B cell (primary cell): ENCODE results near the gene INHBB. TPM values are rescaled to one million over a fixed set of nuclear protein-coding genes. Genes with fewer than 3 reads are reported as not detected.

Source experiments
- ATAC-seq: fragments of 200-7000 bp; cut with Tn5 transposase; one replicate; pipeline ENCODE4 v1.10.0; 2021; ENCODE audit warnings: low read depth, mild to moderate bottlenecking, moderate number of reproducible peaks, moderate library complexity
- CTCF ChIA-PET: fragments of 350-600 bp; sonication (Branson Sonifier 250); formaldehyde crosslinking; loops from one replicate; lab custom pipeline; 2021; ENCODE audit warnings: antibody characterized with exemption, inconsistent platforms; lab: Charles Lee
- POLR2A ChIA-PET: fragments of 350-600 bp; sonication (Branson Sonifier 250); formaldehyde crosslinking; loops from one replicate; lab custom pipeline; 2021; ENCODE audit warnings: antibody characterized with exemption; lab: Charles Lee
- DNase-seq: peaks from one replicate; pipeline ENCODE4 v3.0.0; 2013
- H2AFZ ChIP-seq: 2 replicates; pipeline ENCODE4 v1.6.1; 2012; ENCODE audit warnings: mild to moderate bottlenecking, low read depth, low read length; ENCODE audit not compliant: insufficient read depth, poor library complexity, severe bottlenecking
- H3K27ac ChIP-seq, 2 donors: 1 replicate in 1 of 2; 2 replicates in 1 of 2; pipeline ENCODE4 v1.5.1; 2012 to 2013; ENCODE audit warnings: low read length in 2 of 2, mild to moderate bottlenecking in 2 of 2, moderate library complexity in 1 of 2
- H3K27me3 ChIP-seq, 4 experiments: fragments of 200-600 bp in 1 of 4; sonication (generic) in 1 of 4; replicated peaks in 1 of 4; 1 replicate in 2 of 4; 2 replicates in 2 of 4; pipeline versions ENCODE4 v1.6.1 to v1.7.0; 2013 to 2016; ENCODE audit warnings: low read length in 3 of 4, mild to moderate bottlenecking in 2 of 4, mixed read lengths in 1 of 4, moderate library complexity in 1 of 4; ENCODE audit not compliant: insufficient read depth in 4 of 4, control insufficient read depth in 3 of 4; ENCODE audit errors: control extremely low read depth in 1 of 4
- H3K36me3 ChIP-seq, 2 experiments: replicated peaks in 1 of 2; 1 replicate in 1 of 2; 2 replicates in 1 of 2; pipeline versions ENCODE4 v1.6.1 to v1.7.1; 2013; ENCODE audit warnings: low read length in 1 of 2; ENCODE audit not compliant: insufficient read depth in 2 of 2, control insufficient read depth in 1 of 2; ENCODE audit errors: control extremely low read depth in 1 of 2, extremely low read depth in 1 of 2
- H3K4me1 ChIP-seq, 2 donors: fragments of 200-600 bp in 1 of 2; sonication (generic) in 1 of 2; 1 replicate in 1 of 2; 2 replicates in 1 of 2; pipeline versions ENCODE4 v1.5.1 to v1.6.1; 2013 to 2017; ENCODE audit warnings: low read length in 2 of 2; ENCODE audit not compliant: control insufficient read depth in 2 of 2, insufficient read depth in 2 of 2
- H3K4me2 ChIP-seq: replicated peaks from 2 replicates; pipeline ENCODE3; 2012; ENCODE audit warnings: mild to moderate bottlenecking, low read depth, low read length; ENCODE audit not compliant: poor library complexity, severe bottlenecking
- H3K4me3 ChIP-seq, 5 experiments: fragments of 200-600 bp in 1 of 5; sonication (generic) in 1 of 5; 1 replicate in 3 of 5; 2 replicates in 2 of 5; pipeline versions ENCODE4 v1.5.1 to v1.7.0; 2011 to 2016; ENCODE audit warnings: low read length in 4 of 5, mild to moderate bottlenecking in 4 of 5, low read depth in 2 of 5, control low read depth in 1 of 5, moderate library complexity in 1 of 5; ENCODE audit not compliant: insufficient read depth in 1 of 5; ENCODE audit errors: control extremely low read depth in 1 of 5, extremely low read depth in 1 of 5
- H3K79me2 ChIP-seq: fragments of 200-600 bp; sonication (generic); one replicate; pipeline ENCODE4 v1.6.0; 2016; ENCODE audit warnings: low read length; ENCODE audit not compliant: control insufficient read depth, insufficient read depth
- H3K9ac ChIP-seq: fragments of 200-600 bp; sonication (generic); 2 replicates; pipeline ENCODE4 v1.6.1; 2017; ENCODE audit warnings: mild to moderate bottlenecking, low read length, moderate library complexity
- H3K9me3 ChIP-seq, 3 donors: one replicate each; pipeline versions ENCODE4 v1.6.1 to v1.7.1; 2013; ENCODE audit warnings: low read length in 2 of 3; ENCODE audit not compliant: control insufficient read depth in 2 of 3, insufficient read depth in 1 of 3; ENCODE audit errors: control extremely low read depth in 1 of 3
- H4K20me1 ChIP-seq: 2 replicates; pipeline ENCODE4 v1.6.0; 2012; ENCODE audit warnings: mild to moderate bottlenecking, low read length; ENCODE audit not compliant: insufficient read depth, control insufficient read depth, poor library complexity, severe bottlenecking
- H3K27ac Mint-ChIP-seq: one replicate; pipeline ENCODE4 v1.8.0; 2021; ENCODE audit warnings: mixed read lengths
- H3K27me3 Mint-ChIP-seq: one replicate; pipeline ENCODE4 v1.8.0; 2021; ENCODE audit warnings: mixed read lengths
- H3K4me1 Mint-ChIP-seq: one replicate; pipeline ENCODE4 v1.8.0; 2021; ENCODE audit warnings: mixed read lengths
- H3K4me3 Mint-ChIP-seq: one replicate; pipeline ENCODE4 v1.8.0; 2021; ENCODE audit warnings: mixed read lengths
- H3K9me3 Mint-ChIP-seq: one replicate; pipeline ENCODE4 v1.8.0; 2022; ENCODE audit warnings: mixed read lengths; ENCODE audit not compliant: insufficient read depth
- CTCF ChIP-seq: fragments of 200-600 bp; IDR thresholded peaks from one replicate; pipeline ENCODE4 v1.8.0; 2022; ENCODE audit warnings: antibody characterized with exemption, mild to moderate bottlenecking
- EZH2 ChIP-seq: IDR thresholded peaks from 2 replicates; pipeline ENCODE4 v1.6.1; 2012; ENCODE audit warnings: borderline replicate concordance, low read depth, mild to moderate bottlenecking, moderate library complexity, low read length; ENCODE audit not compliant: insufficient read depth, poor library complexity, severe bottlenecking
- WGBS: methylation state at CpG from one replicate; pipeline ENCODE4 v1.1.5; 2013; ENCODE audit warnings: missing lambda C conversion rate; ENCODE audit not compliant: insufficient coverage; 5-methylcytosine and 5-hydroxymethylcytosine counted together
- intact Hi-C: fragments of 100-400 bp; cut with micrococcal nuclease; formaldehyde crosslinking; loops from one replicate; pipeline ENCODE4 v1.10.0; 2022
- polyA plus RNA-seq: library from polyadenylated mRNA; depleted of rRNA; stranded (reverse); fragments of >200 nt; gene quantifications from 2 replicates; pipeline ENCODE4 v1.2.3, GENCODE V29; 2012
- total RNA-seq, 2 donors: library from RNA; stranded (reverse); fragments of 120-200 nt in 1 of 2; gene quantifications; 1 replicate in 1 of 2; 2 replicates in 1 of 2; pipeline versions ENCODE4 v1.2.3 to v1.2.4, GENCODE V29; 2013 to 2022

The INHBB gene
- total and polyA plus RNA-seq, 2 donors (not counting 1 experiment from before 2014, with no cell fraction given) = 0.03 TPM; not detected in 1

DNA sequence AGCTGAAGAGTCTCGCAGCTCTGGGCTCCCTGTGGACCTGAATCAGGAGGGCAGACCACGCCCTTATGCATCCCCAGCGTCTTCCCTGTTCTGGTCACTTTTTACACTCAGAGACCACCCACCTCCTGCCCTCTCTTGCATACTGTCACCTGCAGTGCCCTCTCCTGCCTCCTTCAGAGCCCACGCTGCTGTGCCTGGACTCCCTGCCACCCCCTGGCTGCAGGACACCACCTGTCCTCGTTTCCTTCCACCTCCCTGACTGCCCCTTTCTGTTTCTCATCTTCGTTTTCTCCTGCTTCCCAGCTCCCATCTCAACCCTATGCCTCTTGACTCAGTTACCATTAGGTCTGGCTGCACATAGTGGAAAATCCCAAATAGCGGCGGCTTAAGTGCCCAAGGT lies 9.2 kb upstream of the INHBB start:
- H3K4me3 ChIP-seq = no peak overlapping the region
- H3K79me2 ChIP-seq = no peaks in the 10 kb centered on the region
- DNase-seq (no peak), ATAC-seq (no peak)
- no peak overlapping the region for H3K27ac ChIP-seq
- H4K20me1 ChIP-seq = no peaks in the 10 kb centered on the region
- H3K4me1 Mint-ChIP-seq = no peaks in the 10 kb centered on the region
- no peak for TF ChIP-seq CTCF
- no peak for TF ChIP-seq EZH2
- intact Hi-C loops = no loop called here
- H3K4me3 Mint-ChIP-seq = no peak overlapping the region
- H3K9me3 Mint-ChIP-seq = no peaks in the 10 kb centered on the region
- H3K36me3 ChIP-seq = no peaks in the 10 kb centered on the region
- 83% methylated on average over 8 of the region's 8 CpGs for WGBS
- H3K27ac Mint-ChIP-seq = no peak overlapping the region
- CTCF ChIA-PET = no interaction called here
- POLR2A ChIA-PET = no interaction called here
- no peak overlapping the region for H3K4me2 ChIP-seq
- H3K27me3 ChIP-seq = peaks cover 0 to 44% (median 17%) of the 10 kb centered on the region in 4 experiments
- H2AFZ ChIP-seq = no peak overlapping the region
- H3K9me3 ChIP-seq = peaks cover 0 to 6% (median 6%) of the 10 kb centered on the region in 3 donors
- peaks cover 63% of the 10 kb centered on the region for H3K27me3 Mint-ChIP-seq
- no peak overlapping the region for H3K9ac ChIP-seq
- no peaks in the 10 kb centered on the region for H3K4me1 ChIP-seq

DNA sequence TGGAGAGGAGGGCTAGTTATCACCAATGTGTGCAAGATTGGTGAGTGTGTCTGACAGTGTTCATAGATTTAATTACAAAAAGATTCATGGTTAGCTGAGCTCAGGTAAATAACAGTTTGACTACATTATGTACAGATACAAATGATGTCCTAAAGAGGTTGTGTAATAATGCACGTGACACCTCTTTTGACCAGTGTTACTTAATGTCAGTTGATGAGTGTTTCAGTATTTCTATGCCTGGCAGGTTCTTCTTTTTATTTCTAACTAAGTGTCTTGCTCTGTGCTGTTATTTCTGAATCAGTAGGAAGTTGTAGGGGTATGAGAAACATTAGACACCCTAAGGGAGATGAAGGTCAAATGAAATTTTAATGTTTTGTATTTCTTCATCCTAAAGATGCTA lies 7.9 kb upstream of the INHBB start:
- H3K4me3 ChIP-seq = no peak overlapping the region
- ATAC-seq (no peak), DNase-seq (no peak)
- 80% methylated on average over 1 of the region's 1 CpG for WGBS
- no peaks in the 10 kb centered on the region for H3K36me3 ChIP-seq
- H3K4me3 Mint-ChIP-seq = no peak overlapping the region
- peaks cover 68% of the 10 kb centered on the region for H3K27me3 Mint-ChIP-seq
- H3K4me2 ChIP-seq = no peak overlapping the region
- CTCF ChIA-PET = no interaction called here
- H3K9me3 Mint-ChIP-seq = no peaks in the 10 kb centered on the region
- H3K27ac Mint-ChIP-seq = no peak overlapping the region
- peaks cover 0 to 54% (median 26%) of the 10 kb centered on the region in 4 experiments for H3K27me3 ChIP-seq
- TF ChIP-seq CTCF = no peak
- no peak for TF ChIP-seq EZH2
- no peaks in the 10 kb centered on the region for H3K79me2 ChIP-seq
- peaks cover 0 to 11% (median 6%) of the 10 kb centered on the region in 3 donors for H3K9me3 ChIP-seq
- H4K20me1 ChIP-seq = no peaks in the 10 kb centered on the region
- H3K4me1 Mint-ChIP-seq = peaks cover 7% of the 10 kb centered on the region
- no peak overlapping the region for H3K9ac ChIP-seq
- H3K4me1 ChIP-seq = peaks cover 3 to 6% of the 10 kb centered on the region in 2 donors
- intact Hi-C loops = no loop called here
- POLR2A ChIA-PET = no interaction called here
- no peak overlapping the region for H3K27ac ChIP-seq
- no peak overlapping the region for H2AFZ ChIP-seq
